ENCODE measurements around the gene JADE1. TPM values are rescaled to one million over a fixed set of nuclear protein-coding genes. Genes with fewer than 3 reads are reported as not detected.

The JADE1 gene
- total RNA-seq, 4 donors from 2014 or later = 7.8 to 15.9 (median 13.9) TPM

- in situ Hi-C loops (cut with MboI; ENCODE audit: low pct_ligation_motif_present in 1 of 4, low pct_unique_long_range_greater_than_20kb in 1 of 4, low sequenced_read_pairs in 3 of 4) (no loop called here), intact Hi-C loops (cut with DNase I; ENCODE audit: low total_unique reads) (no loop called here)
- Histone ChIP-seq H3K4me3 (no peak overlapping the region), H3K36me3 (no peaks in the 10 kb centered on the region), H3K9me3 (no peaks in the 10 kb centered on the region), H3K4me1 (no peaks in the 10 kb centered on the region), H3K27me3 (no peaks in the 10 kb centered on the region), H3K27ac (no peak overlapping the region)
- TF ChIP-seq POLR2AphosphoS5 (IDR thresholded peaks at IDR 0.05) (peak in 1 of 3 donors; percentile 52), POLR2A (IDR thresholded peaks at IDR 0.05) (no peak)
- 52 to 62% methylated on average over 3 of the region's 3 CpGs for WGBS, 2 donors (ENCODE audit: low coverage in 1 of 2)
- peak; percentile 50 for DNase-seq
These were observed 32.7 kb upstream of the JADE1 start for GRCh38 chr4:128776794-128777216.

GRCh38 chr4:128780688-128781087, 28.8 kb upstream of the JADE1 start:
- Histone ChIP-seq H3K27me3 (no peaks in the 10 kb centered on the region), H3K36me3 (no peaks in the 10 kb centered on the region), H3K9me3 (no peaks in the 10 kb centered on the region), H3K4me3 (no peak overlapping the region), H3K27ac (no peak overlapping the region), H3K4me1 (no peaks in the 10 kb centered on the region)
- WGBS, 2 donors (ENCODE audit: low coverage in 1 of 2) = 47 to 69% methylated on average over 1 of the region's 1 CpG
- TF ChIP-seq CTCF (IDR thresholded peaks at IDR 0.05) (no peak), POLR2A (IDR thresholded peaks at IDR 0.05) (no peak), EP300 (IDR thresholded peaks at IDR 0.05; ENCODE audit: low read depth) (no peak), POLR2AphosphoS5 (IDR thresholded peaks at IDR 0.05) (no peak)
- in situ Hi-C loops (cut with MboI; ENCODE audit: low pct_ligation_motif_present in 1 of 4, low pct_unique_long_range_greater_than_20kb in 1 of 4, low sequenced_read_pairs in 3 of 4) = loop anchor here in 1 of 4 donors (5.0 kb wide), 1 partner anchor 82 kb away; no protein-coding TSS in a partner anchor
- DNase-seq = no peak
- intact Hi-C loops (cut with DNase I; ENCODE audit: low total_unique reads) = no loop called here

GRCh38 chr4:128782076-128782715, 27.3 kb upstream of the JADE1 start:
- in situ Hi-C loops (cut with MboI; ENCODE audit: low pct_ligation_motif_present in 1 of 4, low pct_unique_long_range_greater_than_20kb in 1 of 4, low sequenced_read_pairs in 3 of 4) = loop anchor here in 1 of 4 donors (5.0 kb wide), 1 partner anchor 80 kb away; no protein-coding TSS in a partner anchor
- no peak for TF ChIP-seq POLR2A (IDR thresholded peaks at IDR 0.05)
- TF ChIP-seq EP300 (IDR thresholded peaks at IDR 0.05; ENCODE audit: low read depth) = no peak
- no peak for TF ChIP-seq POLR2AphosphoS5 (IDR thresholded peaks at IDR 0.05)
- peak in 2 of 5 experiments; percentile 18 to 19 for TF ChIP-seq CTCF (IDR thresholded peaks at IDR 0.05)
- Histone ChIP-seq H3K27me3 (no peaks in the 10 kb centered on the region), H3K36me3 (no peaks in the 10 kb centered on the region), H3K4me1 (no peaks in the 10 kb centered on the region), H3K9me3 (no peaks in the 10 kb centered on the region), H3K27ac (no peak overlapping the region), H3K4me3 (no peak overlapping the region)
- intact Hi-C loops (cut with DNase I; ENCODE audit: low total_unique reads) = no loop called here
- DNase-seq = peak; percentile 50
- WGBS, 2 donors (ENCODE audit: low coverage in 1 of 2) = 64 to 78% methylated on average over 3 of the region's 3 CpGs

- no peak for TF ChIP-seq POLR2AphosphoS5 (IDR thresholded peaks at IDR 0.05)
- H3K27ac ChIP-seq = no peak overlapping the region
- in situ Hi-C loops (cut with MboI; ENCODE audit: low pct_ligation_motif_present in 1 of 4, low pct_unique_long_range_greater_than_20kb in 1 of 4, low sequenced_read_pairs in 3 of 4) = loop anchor here in 1 of 4 donors (5.0 kb wide), 1 partner anchor 79 kb away; no protein-coding TSS in a partner anchor
- intact Hi-C loops (cut with DNase I; ENCODE audit: low total_unique reads) = no loop called here
- 79 to 83% methylated on average over 11 to 12 of the region's 12 CpGs for whole genome bisulfite sequencing, 2 donors (ENCODE audit: low coverage in 1 of 2)
- DNase-seq = no peak
- H3K9me3 ChIP-seq = no peaks in the 10 kb centered on the region
- no peaks in the 10 kb centered on the region for H3K36me3 ChIP-seq
- H3K4me3 ChIP-seq = no peak overlapping the region
- no peaks in the 10 kb centered on the region for H3K27me3 ChIP-seq
- no peaks in the 10 kb centered on the region for H3K4me1 ChIP-seq
These were observed 26.5 kb upstream of the JADE1 start for GRCh38 chr4:128782875-128783614.
